GM19240 (cell line): Measurements from ENCODE around the gene SLK.

Experiments
- DNase-seq: peaks from one replicate; pipeline ENCODE4 v3.0.0; 2011; ENCODE audit warnings: low spot score; ENCODE audit not compliant: insufficient read length

The SLK gene

GRCh38 chr10:103990121-103990520 is 23.2 kb downstream of the SLK start:
- DNase-seq: no peak

- DNase-seq: no peak
These were observed 23.6 kb downstream of the SLK start for GRCh38 chr10:103990531-103990930.

GRCh38 chr10:103991393-103992128 is 24.6 kb downstream of the SLK start:
- DNase-seq: no peak

- DNase-seq: no peak
These were observed 28.2 kb downstream of the SLK start for GRCh38 chr10:103995134-103995533.

GRCh38 chr10:103998805-103999204 is 31.9 kb downstream of the SLK start:
- DNase-seq: no peak

GRCh38 chr10:104002911-104003310 is 36.0 kb downstream of the SLK start:
- DNase-seq: no peak

GRCh38 chr10:104005172-104005863 is 38.4 kb downstream of the SLK start:
- no peak for DNase-seq

- DNase-seq: no peak
These were observed 45.0 kb downstream of the SLK start for GRCh38 chr10:104011904-104012303.

GRCh38 chr10:104013489-104013888 is 46.5 kb downstream of the SLK start:
- no peak for DNase-seq

- DNase-seq: no peak
These were observed 47.2 kb downstream of the SLK start for GRCh38 chr10:104014176-104014575.

GRCh38 chr10:104016661-104017060 is 49.7 kb downstream of the SLK start:
- DNase-seq: no peak

- no peak for DNase-seq
These were observed 51.5 kb downstream of the SLK start for GRCh38 chr10:104018471-104018870.

GRCh38 chr10:104020020-104020419 is 53.1 kb downstream of the SLK start:
- DNase-seq: no peak

GRCh38 chr10:104021246-104021645 is 54.3 kb downstream of the SLK start:
- DNase-seq: no peak

GRCh38 chr10:104022026-104022425 is 55.1 kb downstream of the SLK start:
- no peak for DNase-seq

- DNase-seq: no peak
These were observed 58.6 kb downstream of the SLK start for GRCh38 chr10:104025524-104025923.

GRCh38 chr10:104026762-104027161 is 59.8 kb downstream of the SLK start:
- DNase-seq: no peak

- DNase-seq: no peak
These were observed 61.2 kb downstream of the SLK start for GRCh38 chr10:104028146-104028545.

GRCh38 chr10:104028823-104029520 is 62.0 kb downstream of the SLK start:
- DNase-seq: no peak

GRCh38 chr10:104029521-104029860 is 62.6 kb downstream of the SLK start:
- no peak for DNase-seq

GRCh38 chr10:104031631-104032030 is 64.7 kb downstream of the SLK start:
- DNase-seq: no peak

- DNase-seq: no peak
These were observed 65.3 kb downstream of the SLK start for GRCh38 chr10:104032144-104032775.
